Stimulated activated effector memory CD8-positive, alpha-beta T cell treated with anti-CD3 and anti-CD28 coated beads, Interleukin-12 subunit alpha, Interleukin-12 subunit beta, amount 100 ng/mL, for 72 hours (primary cell): ENCODE results near the gene FZD10.

Source experiments
- ATAC-seq: fragments of 150-1000 bp; cut with Tn5 transposase; 2 replicates; pipeline ENCODE4 v1.10.0; 2021
- DNase-seq, 2 donors: peaks; one replicate each; pipeline ENCODE4 v3.0.0; 2021 to 2022; ENCODE audit warnings: low spot score in 2 of 2
- H3K27ac Mint-ChIP-seq: one replicate; pipeline ENCODE4 v1.8.0; 2022; ENCODE audit warnings: mild to moderate bottlenecking, mixed read lengths
- H3K36me3 Mint-ChIP-seq: one replicate; pipeline ENCODE4 v1.8.0; 2022; ENCODE audit warnings: mild to moderate bottlenecking, mixed read lengths
- H3K4me1 Mint-ChIP-seq: one replicate; pipeline ENCODE4 v1.8.0; 2022; ENCODE audit warnings: mixed read lengths
- H3K4me3 Mint-ChIP-seq: one replicate; pipeline ENCODE4 v1.8.0; 2022; ENCODE audit warnings: mild to moderate bottlenecking, mixed read lengths
- H3K9me3 Mint-ChIP-seq: one replicate; pipeline ENCODE4 v1.8.0; 2022; ENCODE audit warnings: mixed read lengths

FZD10 gene

DNA sequence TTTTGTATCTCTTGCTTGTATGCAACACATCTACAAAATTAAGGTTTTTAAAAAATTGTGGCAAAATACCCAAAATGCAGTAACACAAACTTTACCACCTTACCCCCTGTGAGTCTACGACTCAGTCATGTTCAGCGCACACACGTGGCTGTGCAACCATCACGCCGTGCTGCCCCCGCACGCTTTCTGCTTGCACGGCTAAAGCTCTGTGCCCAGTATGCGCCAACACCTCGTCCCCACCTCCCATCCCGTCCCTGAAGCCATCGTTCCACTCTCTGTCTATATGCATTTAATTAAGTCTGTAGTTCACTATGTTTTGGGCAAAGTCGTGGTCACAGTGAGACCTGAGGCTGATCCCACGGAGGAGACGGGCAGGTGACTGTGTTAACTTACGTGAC, 36.4 kb downstream of the FZD10 start:
- no peak overlapping the region for H3K27ac Mint-ChIP-seq
- H3K9me3 Mint-ChIP-seq = peaks cover 5% of the 10 kb centered on the region
- no peaks in the 10 kb centered on the region for H3K4me1 Mint-ChIP-seq
- DNase-seq = no peak
- H3K4me3 Mint-ChIP-seq = no peak overlapping the region
- ATAC-seq = no peak
- H3K36me3 Mint-ChIP-seq = no peaks in the 10 kb centered on the region

DNA sequence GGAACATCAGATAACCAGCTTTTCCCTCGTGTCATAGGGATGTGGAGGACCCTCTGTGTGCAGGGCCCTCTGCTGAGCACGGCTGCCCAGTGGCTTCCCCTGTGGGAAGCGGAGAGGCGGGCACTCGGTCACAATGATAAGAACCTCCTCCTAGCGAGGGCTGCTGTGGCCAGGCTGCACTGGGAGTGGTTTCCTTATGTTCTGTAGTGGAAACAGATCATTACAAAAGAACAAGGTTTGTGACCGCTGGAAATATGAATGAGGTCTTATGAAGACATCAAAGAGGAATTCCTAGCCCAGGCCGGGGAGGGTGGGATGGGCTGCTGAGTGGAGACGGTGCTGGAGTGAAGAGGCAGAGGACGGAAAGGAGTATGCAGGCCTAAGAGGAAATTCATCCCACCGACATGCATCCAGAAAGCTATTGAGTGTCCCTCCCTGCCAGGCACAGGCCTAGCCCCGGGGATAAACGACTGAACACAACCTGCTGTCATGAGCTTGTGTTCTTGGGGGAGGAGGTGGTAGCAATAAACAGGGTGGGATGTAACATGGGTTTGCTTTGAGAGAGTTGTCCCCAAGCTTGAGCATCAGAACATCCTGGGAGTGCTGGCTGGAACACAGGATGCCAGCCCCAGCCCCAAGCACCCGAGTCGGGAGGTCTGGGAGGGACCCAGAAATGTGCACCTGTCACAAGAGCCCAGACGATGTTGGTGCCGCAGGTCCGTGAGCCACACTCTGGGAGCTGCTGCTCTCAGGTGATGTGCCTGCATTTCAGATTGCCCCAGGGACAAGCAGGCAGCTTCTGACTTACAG, 37.5 kb downstream of the FZD10 start:
- Mint-ChIP-seq H3K4me3 (no peak overlapping the region), H3K27ac (no peak overlapping the region), H3K4me1 (no peaks in the 10 kb centered on the region), H3K36me3 (no peaks in the 10 kb centered on the region), H3K9me3 (peaks cover 5% of the 10 kb centered on the region)
- DNase-seq (no peak), ATAC-seq (peak; percentile 6)

DNA sequence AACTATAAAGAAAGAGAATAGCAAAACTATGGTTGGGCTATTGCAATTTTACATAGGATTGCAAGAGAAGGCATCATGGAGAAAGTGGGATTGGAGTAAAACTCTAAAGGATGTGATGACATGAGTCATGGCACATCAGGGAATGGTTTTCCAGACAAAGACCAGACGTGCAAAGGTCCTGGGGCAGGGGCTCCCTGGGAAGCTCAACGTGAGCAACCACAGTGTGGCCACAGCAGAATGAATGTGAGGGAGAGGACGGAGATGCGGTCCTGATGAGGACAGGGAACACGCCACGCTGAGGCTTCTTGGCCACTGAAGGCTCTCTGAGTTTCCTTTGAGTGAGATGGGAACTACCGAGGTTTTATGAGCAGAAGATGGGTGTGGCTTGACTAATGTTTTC, 38.2 kb downstream of the FZD10 start:
- Mint-ChIP-seq H3K36me3 (no peaks in the 10 kb centered on the region), H3K9me3 (peaks cover 5% of the 10 kb centered on the region)

DNA sequence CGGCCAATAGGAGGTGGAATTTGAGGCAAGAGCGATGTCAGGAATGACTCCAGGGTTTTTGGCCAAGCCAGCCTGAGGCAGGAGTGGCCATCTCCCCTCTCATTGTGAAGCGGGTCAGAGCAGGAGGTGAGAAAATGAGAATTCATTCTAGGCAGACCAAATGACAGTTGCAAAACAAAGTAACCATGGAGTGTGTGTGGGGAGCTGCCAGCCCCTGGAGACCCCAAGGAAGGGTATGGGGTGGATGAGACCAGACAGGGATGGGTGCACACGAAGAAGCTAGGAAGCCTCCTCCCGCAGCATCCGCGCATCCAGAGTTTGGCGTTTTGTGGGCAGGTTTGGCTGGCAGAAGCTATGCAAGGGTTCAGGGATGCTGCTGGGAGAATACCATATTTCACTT, 38.8 kb downstream of the FZD10 start:
- ATAC-seq = no peak
- Mint-ChIP-seq H3K36me3 (no peaks in the 10 kb centered on the region), H3K27ac (no peak overlapping the region), H3K4me3 (no peak overlapping the region), H3K4me1 (no peaks in the 10 kb centered on the region), H3K9me3 (peaks cover 5% of the 10 kb centered on the region)
- no peak for DNase-seq

More for the DNA sequence above, 38.2 kb downstream of the FZD10 start:
- DNase-seq = no peak
- no peak for ATAC-seq
- no peak overlapping the region for H3K4me3 Mint-ChIP-seq
- no peak overlapping the region for H3K27ac Mint-ChIP-seq
- no peaks in the 10 kb centered on the region for H3K4me1 Mint-ChIP-seq

DNA sequence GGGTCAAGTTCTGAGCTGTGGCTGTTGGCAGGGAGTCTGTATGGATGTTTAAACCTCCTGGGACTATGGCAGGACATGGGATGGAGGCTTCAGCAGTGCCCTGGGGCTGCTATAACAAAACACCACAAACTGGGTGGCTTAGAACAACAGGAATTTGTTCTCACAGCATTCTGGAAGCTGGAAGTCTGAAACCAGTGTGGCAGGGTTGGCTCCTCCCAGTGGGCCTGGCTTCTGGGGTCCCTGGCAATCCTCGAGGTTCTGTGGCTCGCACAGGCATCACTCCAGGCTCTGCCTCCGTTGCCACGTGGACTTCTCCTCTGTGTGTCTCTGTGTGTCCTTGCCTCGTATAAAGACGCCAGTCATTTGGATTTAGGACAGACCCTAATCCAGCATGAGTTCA, 39.9 kb downstream of the FZD10 start:
- H3K4me1 Mint-ChIP-seq = no peaks in the 10 kb centered on the region
- no peak overlapping the region for H3K27ac Mint-ChIP-seq
- peaks cover 5% of the 10 kb centered on the region for H3K9me3 Mint-ChIP-seq
- H3K36me3 Mint-ChIP-seq = no peaks in the 10 kb centered on the region
- ATAC-seq (no peak), DNase-seq (no peak)
- H3K4me3 Mint-ChIP-seq = no peak overlapping the region

DNA sequence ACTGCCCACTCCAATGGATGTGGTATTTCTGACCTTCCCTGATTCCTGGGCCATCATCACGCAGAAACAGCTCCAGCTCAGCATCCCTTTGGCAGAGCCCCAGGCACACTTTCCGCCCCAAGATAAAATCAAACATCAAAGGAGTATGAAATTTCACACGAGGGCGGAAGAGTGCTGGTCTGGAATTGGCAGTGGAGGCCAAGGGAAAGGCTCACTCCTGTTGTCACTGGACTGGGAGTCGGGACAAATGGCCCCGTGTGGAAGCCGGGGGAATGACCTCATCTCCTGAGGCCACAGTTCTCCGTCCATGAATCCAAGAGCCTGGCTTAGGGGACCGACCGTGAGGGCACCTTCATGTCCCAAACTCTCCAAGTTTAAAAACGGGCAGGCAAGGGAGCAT, 40.9 kb downstream of the FZD10 start:
- no peak overlapping the region for H3K27ac Mint-ChIP-seq
- H3K36me3 Mint-ChIP-seq = no peaks in the 10 kb centered on the region
- no peaks in the 10 kb centered on the region for H3K4me1 Mint-ChIP-seq
- no peak overlapping the region for H3K4me3 Mint-ChIP-seq
- ATAC-seq (no peak), DNase-seq (no peak)
- H3K9me3 Mint-ChIP-seq = peaks cover 5% of the 10 kb centered on the region

DNA sequence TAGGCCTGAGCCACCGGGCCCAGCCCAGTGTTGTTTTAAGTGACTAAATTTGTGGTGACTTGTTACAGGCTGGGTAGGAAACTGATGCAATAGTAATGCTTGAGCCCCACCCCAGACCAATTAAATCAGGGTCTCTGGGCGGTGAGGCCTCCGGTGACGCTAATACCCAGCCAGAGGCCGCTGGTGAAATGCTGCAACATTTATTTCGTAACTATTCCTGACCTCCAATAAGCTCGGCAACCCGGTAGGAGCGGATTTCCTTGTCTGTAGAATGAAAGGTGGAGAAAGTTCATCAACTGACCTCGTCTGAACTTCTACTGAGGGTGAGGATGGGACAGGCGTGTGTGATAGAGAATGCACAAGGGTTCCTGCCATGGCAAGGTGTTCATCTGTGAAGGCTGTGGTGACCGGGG, 42.3 kb downstream of the FZD10 start:
- ATAC-seq (no peak), DNase-seq (no peak)
- H3K36me3 Mint-ChIP-seq = no peaks in the 10 kb centered on the region
- H3K27ac Mint-ChIP-seq = no peak overlapping the region
- no peak overlapping the region for H3K4me3 Mint-ChIP-seq
- H3K9me3 Mint-ChIP-seq = peaks cover 10% of the 10 kb centered on the region
- H3K4me1 Mint-ChIP-seq = no peaks in the 10 kb centered on the region

DNA sequence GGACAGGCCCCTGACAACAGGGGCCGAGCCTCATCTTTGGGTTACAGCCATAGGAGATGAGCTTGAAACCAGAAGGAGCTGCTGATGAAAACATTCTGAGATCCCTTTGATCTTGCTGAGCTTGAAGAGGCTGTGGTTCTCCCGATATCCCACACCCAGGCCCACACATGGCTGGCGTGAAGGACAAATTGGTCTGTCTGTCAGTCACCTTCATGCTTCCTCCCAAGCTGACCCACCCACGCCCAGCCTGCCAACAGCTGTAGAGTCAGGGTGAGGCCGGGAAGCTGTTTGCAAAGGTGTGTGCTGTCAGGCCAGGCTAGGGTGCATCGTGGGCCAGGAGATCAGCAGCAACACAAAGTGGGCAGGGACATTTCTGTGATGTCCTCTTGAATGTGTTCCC, 43.2 kb downstream of the FZD10 start:
- no peaks in the 10 kb centered on the region for H3K4me1 Mint-ChIP-seq
- H3K27ac Mint-ChIP-seq = no peak overlapping the region
- ATAC-seq = no peak
- H3K9me3 Mint-ChIP-seq = peaks cover 6% of the 10 kb centered on the region
- H3K4me3 Mint-ChIP-seq = no peak overlapping the region
- DNase-seq = no peak
- H3K36me3 Mint-ChIP-seq = no peaks in the 10 kb centered on the region

DNA sequence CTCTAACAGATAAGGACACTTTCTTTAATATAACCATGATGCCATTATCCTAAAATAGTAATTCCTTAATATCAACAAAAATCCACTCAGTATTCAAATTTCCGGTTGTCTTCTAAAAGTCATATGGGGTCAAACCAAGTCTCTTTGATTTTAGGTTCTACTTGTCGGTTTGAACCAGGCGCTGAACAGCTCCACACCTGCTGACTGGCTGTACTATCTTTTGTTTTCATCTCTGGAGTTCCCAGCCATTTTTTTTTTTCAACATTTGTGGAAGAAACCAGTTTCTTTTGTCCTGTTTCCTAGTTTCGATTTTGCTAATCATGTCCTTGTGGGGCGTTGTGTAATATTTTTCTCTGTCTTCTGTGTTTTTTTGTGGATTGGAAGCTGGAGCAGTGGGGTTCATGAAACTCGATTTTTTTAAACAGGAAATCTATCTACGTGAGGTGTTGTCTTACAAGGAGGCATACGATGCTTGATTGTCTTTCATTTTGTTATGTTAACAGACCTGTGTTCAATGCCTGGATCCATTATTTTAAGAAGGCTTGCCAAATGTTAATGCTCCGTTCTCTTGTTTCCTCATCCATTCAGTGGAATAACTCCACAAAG, 50.2 kb downstream of the FZD10 start:
- peaks cover 4% of the 10 kb centered on the region for H3K4me1 Mint-ChIP-seq
- H3K4me3 Mint-ChIP-seq = no peak overlapping the region

DNA sequence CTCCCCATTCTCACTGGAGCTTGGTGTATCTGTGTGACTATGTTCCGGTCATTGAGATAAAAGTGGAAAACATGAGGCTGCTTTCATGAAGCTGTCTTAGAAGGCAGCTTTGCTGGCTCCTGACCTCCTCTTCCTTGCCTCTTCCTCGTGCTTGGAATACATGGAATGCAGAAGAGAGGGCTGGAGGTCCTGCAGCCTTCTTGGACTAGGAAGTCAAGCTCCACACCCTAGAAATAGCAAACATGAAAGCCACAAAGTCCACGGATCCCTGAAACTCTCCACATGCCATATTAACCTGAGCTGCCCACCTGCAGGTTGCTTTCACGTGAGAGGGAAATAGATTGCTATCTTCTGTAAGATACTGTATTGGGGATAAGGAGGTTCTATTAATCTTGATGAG, 51.0 kb downstream of the FZD10 start:
- Mint-ChIP-seq H3K4me3 (no peak overlapping the region), H3K27ac (no peak overlapping the region), H3K9me3 (peaks cover 19% of the 10 kb centered on the region), H3K36me3 (no peaks in the 10 kb centered on the region), H3K4me1 (peaks cover 4% of the 10 kb centered on the region)
- ATAC-seq (no peak), DNase-seq (no peak)

More for the DNA sequence above, 50.2 kb downstream of the FZD10 start:
- no peak for DNase-seq
- ATAC-seq = no peak
- no peak overlapping the region for H3K27ac Mint-ChIP-seq
- peaks cover 18% of the 10 kb centered on the region for H3K9me3 Mint-ChIP-seq
- no peaks in the 10 kb centered on the region for H3K36me3 Mint-ChIP-seq

DNA sequence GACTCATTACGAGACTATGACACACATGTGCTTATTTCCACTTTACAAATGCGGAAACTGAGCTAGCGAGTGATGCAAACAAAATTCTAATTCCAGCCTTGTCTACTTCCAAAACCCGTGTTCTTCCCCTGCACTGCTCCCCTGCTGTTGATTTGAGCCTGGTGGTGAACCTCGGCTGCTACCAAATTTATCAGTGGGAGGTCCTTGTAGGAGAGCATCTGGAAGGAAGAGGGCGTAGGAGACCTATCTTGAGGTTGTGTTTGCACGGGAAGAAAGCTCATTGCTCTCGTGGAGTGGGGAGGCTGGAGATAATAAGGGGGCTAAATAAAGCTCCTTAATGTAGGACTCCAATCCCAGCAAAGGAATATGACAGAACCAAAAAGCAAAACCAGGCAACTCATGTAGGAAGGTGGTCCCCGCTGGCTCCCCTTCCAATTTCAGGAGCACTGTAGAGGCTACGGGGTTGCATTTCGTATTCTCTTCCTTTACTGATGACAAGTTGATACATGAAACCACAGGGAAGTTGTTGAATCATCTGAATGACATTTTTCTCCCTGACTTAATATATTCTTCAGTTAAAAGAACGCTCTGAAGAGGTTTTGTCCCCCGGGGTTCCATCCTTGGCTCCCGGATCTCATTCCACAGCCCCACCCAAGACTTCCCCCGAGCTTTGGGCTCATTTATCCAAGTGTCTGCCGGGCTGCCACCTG, 52.6 kb downstream of the FZD10 start:
- Mint-ChIP-seq H3K4me3 (no peak overlapping the region), H3K27ac (no peak overlapping the region), H3K36me3 (no peaks in the 10 kb centered on the region), H3K9me3 (peaks cover 21% of the 10 kb centered on the region), H3K4me1 (peaks cover 4% of the 10 kb centered on the region)
- DNase-seq (no peak), ATAC-seq (no peak)
